ENCODE results near the gene NCKAP5. TPM values are rescaled to one million over a fixed set of nuclear protein-coding genes. Genes with fewer than 3 reads are reported as not detected.

The NCKAP5 gene
- polyA plus RNA-seq, 3 donors = not detected

DNA sequence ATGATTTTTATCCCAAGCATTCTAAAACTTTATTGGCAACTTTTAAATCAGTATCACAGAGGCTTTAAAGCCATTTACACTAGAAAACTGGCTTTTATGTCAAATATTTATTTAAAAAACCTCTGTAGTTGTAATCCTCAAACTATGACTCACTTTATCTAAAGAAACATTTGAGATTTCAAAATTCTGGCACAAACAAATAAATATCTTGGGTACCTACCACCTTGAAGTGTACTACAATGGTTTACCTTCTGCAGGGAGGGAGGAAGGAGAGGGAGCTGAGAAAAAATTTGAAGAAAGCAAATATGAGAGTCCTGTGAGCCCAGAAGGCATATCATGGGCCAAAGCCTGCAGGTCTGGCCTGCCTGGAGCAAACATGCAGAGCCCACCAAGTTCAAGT, 155.6 kb downstream of the NCKAP5 start:
- Histone ChIP-seq H3K4me1 (ENCODE audit: control insufficient read depth in 1 of 2, insufficient read depth in 2 of 2, low read length in 2 of 2) (no peaks in the 10 kb centered on the region), H4K20me1 (ENCODE audit: insufficient read depth, low read length) (no peaks in the 10 kb centered on the region), H3K27me3 (ENCODE audit: control insufficient read depth in 2 of 2, insufficient read depth in 2 of 2, low read length in 2 of 2) (no peaks in the 10 kb centered on the region), H3K27ac (ENCODE audit: low read depth in 1 of 2, low read length in 2 of 2) (no peak overlapping the region), H3K4me3 (replicated peaks in 1 of 3; ENCODE audit: low read depth in 2 of 3, low read length in 3 of 3) (no peak overlapping the region), H3K36me3 (replicated peaks in 1 of 2; ENCODE audit: control insufficient read depth in 1 of 2, insufficient read depth in 2 of 2, low read length in 2 of 2) (no peaks in the 10 kb centered on the region), H3K4me2 (replicated peaks; ENCODE audit: extremely low read depth, low read length, poor library complexity, severe bottlenecking) (no peak overlapping the region), H3K9me3 (replicated peaks in 1 of 2; ENCODE audit: control insufficient read depth in 1 of 2, insufficient read depth in 1 of 2, low read length in 2 of 2) (no peaks in the 10 kb centered on the region), H3K79me2 (ENCODE audit: insufficient read depth, low read length) (no peaks in the 10 kb centered on the region), H2AFZ (ENCODE audit: insufficient read depth, low read depth, low read length, poor library complexity, severe bottlenecking) (no peak overlapping the region), H3K9ac (ENCODE audit: insufficient read depth, low read length, poor library complexity, severe bottlenecking) (no peak overlapping the region)
- DNase-seq = no peak
- TF ChIP-seq, protein P1, sequence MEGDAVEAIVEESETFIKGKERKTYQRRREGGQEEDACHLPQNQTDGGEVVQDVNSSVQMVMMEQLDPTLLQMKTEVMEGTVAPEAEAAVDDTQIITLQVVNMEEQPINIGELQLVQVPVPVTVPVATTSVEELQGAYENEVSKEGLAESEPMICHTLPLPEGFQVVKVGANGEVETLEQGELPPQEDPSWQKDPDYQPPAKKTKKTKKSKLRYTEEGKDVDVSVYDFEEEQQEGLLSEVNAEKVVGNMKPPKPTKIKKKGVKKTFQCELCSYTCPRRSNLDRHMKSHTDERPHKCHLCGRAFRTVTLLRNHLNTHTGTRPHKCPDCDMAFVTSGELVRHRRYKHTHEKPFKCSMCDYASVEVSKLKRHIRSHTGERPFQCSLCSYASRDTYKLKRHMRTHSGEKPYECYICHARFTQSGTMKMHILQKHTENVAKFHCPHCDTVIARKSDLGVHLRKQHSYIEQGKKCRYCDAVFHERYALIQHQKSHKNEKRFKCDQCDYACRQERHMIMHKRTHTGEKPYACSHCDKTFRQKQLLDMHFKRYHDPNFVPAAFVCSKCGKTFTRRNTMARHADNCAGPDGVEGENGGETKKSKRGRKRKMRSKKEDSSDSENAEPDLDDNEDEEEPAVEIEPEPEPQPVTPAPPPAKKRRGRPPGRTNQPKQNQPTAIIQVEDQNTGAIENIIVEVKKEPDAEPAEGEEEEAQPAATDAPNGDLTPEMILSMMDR (IDR thresholded peaks at IDR 0.05) = no peak
- Mint-ChIP-seq H3K27ac (no peak overlapping the region), H3K4me1 (no peaks in the 10 kb centered on the region), H3K4me3 (no peak overlapping the region), H3K9me3 (peaks cover 0 to 5% (median 0%) of the 10 kb centered on the region in 7 donors), H3K36me3 (no peaks in the 10 kb centered on the region), H3K27me3 (ENCODE audit: low read depth in 3 of 3) (no peaks in the 10 kb centered on the region)
- intact Hi-C loops (cut with micrococcal nuclease) = no loop called here

DNA sequence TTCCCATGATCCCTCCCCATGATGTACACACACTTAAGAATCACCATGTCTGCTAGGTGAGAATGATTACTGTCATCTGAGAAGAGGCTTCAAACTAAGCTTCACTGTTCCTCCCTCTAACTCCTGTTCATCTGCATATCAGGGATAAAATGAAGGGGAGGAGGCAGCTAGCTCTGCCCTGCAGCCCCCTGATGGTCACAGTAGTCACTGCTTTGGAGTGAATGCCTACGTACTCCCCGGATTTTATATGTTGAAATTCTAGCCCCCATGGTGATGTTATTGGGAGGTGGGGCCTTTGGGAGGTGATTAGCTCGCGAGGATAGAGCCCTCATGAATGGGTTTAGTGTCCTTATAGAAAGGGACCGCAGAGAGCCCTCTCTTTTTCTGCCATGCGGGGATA, 156.4 kb downstream of the NCKAP5 start:
- H3K9ac ChIP-seq (ENCODE audit: insufficient read depth, low read length, poor library complexity, severe bottlenecking) = no peak overlapping the region
- WGBS (ENCODE audit: insufficient coverage) = 50% methylated on average over 5 of the region's 6 CpGs
- H3K79me2 ChIP-seq (ENCODE audit: insufficient read depth, low read length) = no peaks in the 10 kb centered on the region
- intact Hi-C loops (cut with micrococcal nuclease) = no loop called here
- H4K20me1 ChIP-seq (ENCODE audit: insufficient read depth, low read length) = no peaks in the 10 kb centered on the region
- Mint-ChIP-seq H3K36me3 (no peaks in the 10 kb centered on the region), H3K27me3 (ENCODE audit: low read depth in 3 of 3) (no peaks in the 10 kb centered on the region), H3K27ac (no peak overlapping the region), H3K4me1 (no peaks in the 10 kb centered on the region), H3K9me3 (peaks cover 0 to 2% (median 0%) of the 10 kb centered on the region in 7 donors), H3K4me3 (no peak overlapping the region)
- no peak overlapping the region for H3K4me2 ChIP-seq (replicated peaks; ENCODE audit: extremely low read depth, low read length, poor library complexity, severe bottlenecking)
- H3K9me3 ChIP-seq (replicated peaks in 1 of 2; ENCODE audit: control insufficient read depth in 1 of 2, insufficient read depth in 1 of 2, low read length in 2 of 2) = no peaks in the 10 kb centered on the region
- TF ChIP-seq, protein P1 (IDR thresholded peaks at IDR 0.05) = no peak
- H3K4me3 ChIP-seq (replicated peaks in 1 of 3; ENCODE audit: low read depth in 2 of 3, low read length in 3 of 3) = no peak overlapping the region
- H3K27me3 ChIP-seq (ENCODE audit: control insufficient read depth in 2 of 2, insufficient read depth in 2 of 2, low read length in 2 of 2) = no peaks in the 10 kb centered on the region
- no peak overlapping the region for H2AFZ ChIP-seq (ENCODE audit: insufficient read depth, low read depth, low read length, poor library complexity, severe bottlenecking)
- H3K27ac ChIP-seq (ENCODE audit: low read depth in 1 of 2, low read length in 2 of 2) = no peak overlapping the region
- H3K4me1 ChIP-seq (ENCODE audit: control insufficient read depth in 1 of 2, insufficient read depth in 2 of 2, low read length in 2 of 2) = no peaks in the 10 kb centered on the region
- no peaks in the 10 kb centered on the region for H3K36me3 ChIP-seq (replicated peaks in 1 of 2; ENCODE audit: control insufficient read depth in 1 of 2, insufficient read depth in 2 of 2, low read length in 2 of 2)
- DNase-seq = no peak
